Measurements from ENCODE around the gene HBB.

Gene HBB

DNA sequence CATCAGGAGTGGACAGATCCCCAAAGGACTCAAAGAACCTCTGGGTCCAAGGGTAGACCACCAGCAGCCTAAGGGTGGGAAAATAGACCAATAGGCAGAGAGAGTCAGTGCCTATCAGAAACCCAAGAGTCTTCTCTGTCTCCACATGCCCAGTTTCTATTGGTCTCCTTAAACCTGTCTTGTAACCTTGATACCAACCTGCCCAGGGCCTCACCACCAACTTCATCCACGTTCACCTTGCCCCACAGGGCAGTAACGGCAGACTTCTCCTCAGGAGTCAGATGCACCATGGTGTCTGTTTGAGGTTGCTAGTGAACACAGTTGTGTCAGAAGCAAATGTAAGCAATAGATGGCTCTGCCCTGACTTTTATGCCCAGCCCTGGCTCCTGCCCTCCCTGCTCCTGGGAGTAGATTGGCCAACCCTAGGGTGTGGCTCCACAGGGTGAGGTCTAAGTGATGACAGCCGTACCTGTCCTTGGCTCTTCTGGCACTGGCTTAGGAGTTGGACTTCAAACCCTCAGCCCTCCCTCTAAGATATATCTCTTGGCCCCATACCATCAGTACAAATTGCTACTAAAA is at the start of gene HBB:
Gene HBB, minus strand, starts transcription at position 340 of the 579 bp plus-strand sequence. Its CDS starts 50 bp downstream, at position 290.
- no peak within 1 kb of the TSS for H3K4me3 ChIP-seq (ENCODE audit: low read depth in 1 of 2, low read length in 2 of 2)
- no peaks in the 10 kb centered on the region for H3K36me3 ChIP-seq (ENCODE audit: control insufficient read depth in 1 of 2, insufficient read depth in 2 of 2, low read length in 2 of 2)
- no peaks in the 10 kb centered on the region for H3K9me3 ChIP-seq (ENCODE audit: control insufficient read depth in 1 of 2, low read length in 2 of 2)
- H3K27ac ChIP-seq (ENCODE audit: low read depth, low read length), result no peak within 1 kb of the TSS
- no peak within 1 kb of the TSS for H3K9ac ChIP-seq (ENCODE audit: low read depth in 1 of 2, low read length in 2 of 2)
- H3K27me3 ChIP-seq (ENCODE audit: control insufficient read depth in 1 of 2, insufficient read depth in 2 of 2, low read length in 2 of 2), result no peaks in the 10 kb centered on the region
- H3K4me1 ChIP-seq (ENCODE audit: control insufficient read depth in 1 of 2, insufficient read depth in 2 of 2, low read length in 2 of 2), result no peaks in the 10 kb centered on the region

DNA sequence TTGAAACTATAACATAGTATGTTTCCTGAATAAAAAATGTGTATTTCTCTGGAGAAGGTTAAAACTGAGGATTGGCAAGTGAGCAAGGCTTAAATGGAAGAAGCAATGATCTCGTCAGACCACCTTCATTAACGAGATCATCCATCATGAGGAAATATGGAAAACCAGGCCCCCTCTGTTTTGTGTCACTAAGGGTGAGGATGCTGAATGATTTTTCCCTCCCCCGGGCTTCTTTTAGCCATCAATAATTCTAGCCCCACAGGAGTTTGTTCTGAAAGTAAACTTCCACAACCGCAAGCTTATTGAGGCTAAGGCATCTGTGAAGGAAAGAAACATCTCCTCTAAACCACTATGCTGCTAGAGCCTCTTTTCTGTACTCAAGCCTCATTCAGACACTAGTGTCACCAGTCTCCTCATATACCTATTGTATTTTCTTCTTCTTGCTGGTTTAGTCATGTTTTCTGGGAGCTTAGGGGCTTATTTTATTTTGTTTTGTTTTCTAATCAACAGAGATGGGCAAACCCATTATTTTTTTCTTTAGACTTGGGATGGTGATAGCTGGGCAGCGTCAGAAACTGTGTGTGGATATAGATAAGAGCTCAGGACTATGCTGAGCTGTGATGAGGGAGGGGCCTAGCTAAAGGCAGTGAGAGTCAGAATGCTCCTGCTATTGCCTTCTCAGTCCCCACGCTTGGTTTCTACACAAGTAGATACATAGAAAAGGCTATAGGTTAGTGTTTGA is 48.7 kb upstream of the HBB start:
- Histone ChIP-seq H3K4me1 (ENCODE audit: control insufficient read depth in 1 of 2, insufficient read depth in 2 of 2, low read length in 2 of 2) (no peaks in the 10 kb centered on the region), H3K9me3 (ENCODE audit: control insufficient read depth in 1 of 2, low read length in 2 of 2) (no peaks in the 10 kb centered on the region), H3K27me3 (ENCODE audit: control insufficient read depth in 1 of 2, insufficient read depth in 2 of 2, low read length in 2 of 2) (no peaks in the 10 kb centered on the region), H3K4me3 (ENCODE audit: low read depth in 1 of 2, low read length in 2 of 2) (no peak overlapping the region), H3K9ac (ENCODE audit: low read depth in 1 of 2, low read length in 2 of 2) (no peak overlapping the region), H3K27ac (ENCODE audit: low read depth, low read length) (no peak overlapping the region), H3K36me3 (ENCODE audit: control insufficient read depth in 1 of 2, insufficient read depth in 2 of 2, low read length in 2 of 2) (no peaks in the 10 kb centered on the region)

DNA sequence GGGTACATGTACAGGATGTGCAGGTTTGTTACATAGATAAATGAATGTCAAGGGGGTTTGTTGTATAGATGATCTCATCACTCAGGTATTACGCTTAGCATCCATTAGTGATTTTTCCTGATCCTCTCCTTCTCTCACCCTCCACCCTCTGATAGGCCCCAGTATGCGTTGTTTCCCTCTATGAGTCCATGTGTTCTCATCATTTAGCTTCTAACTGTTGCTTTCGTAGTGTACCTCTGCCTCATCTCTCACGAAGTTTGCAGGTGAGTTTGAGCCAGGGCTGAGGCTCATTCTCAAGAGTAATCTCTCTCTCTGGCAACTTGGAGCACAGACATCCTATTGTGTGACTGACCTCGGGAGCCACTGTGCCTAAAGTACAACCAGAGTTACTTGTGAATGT is 47.5 kb upstream of the HBB start:
- H3K36me3 ChIP-seq (ENCODE audit: control insufficient read depth in 1 of 2, insufficient read depth in 2 of 2, low read length in 2 of 2), result no peaks in the 10 kb centered on the region
- H3K9ac ChIP-seq (ENCODE audit: low read depth in 1 of 2, low read length in 2 of 2), result no peak overlapping the region
- H3K4me3 ChIP-seq (ENCODE audit: low read depth in 1 of 2, low read length in 2 of 2), result no peak overlapping the region
- H3K27ac ChIP-seq (ENCODE audit: low read depth, low read length), result no peak overlapping the region
- H3K27me3 ChIP-seq (ENCODE audit: control insufficient read depth in 1 of 2, insufficient read depth in 2 of 2, low read length in 2 of 2), result no peaks in the 10 kb centered on the region
- no peaks in the 10 kb centered on the region for H3K4me1 ChIP-seq (ENCODE audit: control insufficient read depth in 1 of 2, insufficient read depth in 2 of 2, low read length in 2 of 2)
- no peaks in the 10 kb centered on the region for H3K9me3 ChIP-seq (ENCODE audit: control insufficient read depth in 1 of 2, low read length in 2 of 2)

DNA sequence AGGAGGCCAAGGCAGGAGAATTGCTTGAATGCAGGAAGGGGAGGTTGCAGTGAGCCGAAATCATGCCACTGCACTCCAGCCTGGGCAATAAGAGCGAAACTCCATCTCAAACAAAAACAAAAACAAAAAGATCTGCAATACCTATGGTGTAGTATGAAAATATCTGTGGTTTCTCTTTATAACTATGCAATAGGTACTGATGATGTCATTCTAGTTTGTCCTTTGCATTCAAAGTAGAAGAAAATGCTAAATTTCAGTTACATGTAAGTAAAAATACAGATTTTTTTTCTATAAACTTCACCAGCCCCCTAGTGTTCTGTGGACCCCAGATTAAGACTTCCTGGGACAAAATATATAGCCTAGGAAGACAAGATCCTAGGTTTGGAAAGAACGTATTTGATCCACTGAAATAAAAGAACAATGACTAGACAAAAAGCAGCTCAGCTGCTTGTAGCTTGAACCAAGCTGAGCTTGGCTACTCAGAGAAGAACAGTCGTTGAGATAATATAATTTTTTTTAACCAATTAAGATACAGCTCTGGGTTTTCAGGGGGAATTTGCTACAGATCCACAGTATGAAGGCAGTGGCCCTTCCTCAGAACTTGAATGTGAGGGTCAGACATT is 45.6 kb upstream of the HBB start:
- Histone ChIP-seq H3K36me3 (ENCODE audit: control insufficient read depth in 1 of 2, insufficient read depth in 2 of 2, low read length in 2 of 2) (no peaks in the 10 kb centered on the region), H3K9ac (ENCODE audit: low read depth in 1 of 2, low read length in 2 of 2) (no peak overlapping the region), H3K4me1 (ENCODE audit: control insufficient read depth in 1 of 2, insufficient read depth in 2 of 2, low read length in 2 of 2) (no peaks in the 10 kb centered on the region), H3K27me3 (ENCODE audit: control insufficient read depth in 1 of 2, insufficient read depth in 2 of 2, low read length in 2 of 2) (no peaks in the 10 kb centered on the region), H3K4me3 (ENCODE audit: low read depth in 1 of 2, low read length in 2 of 2) (no peak overlapping the region), H3K9me3 (ENCODE audit: control insufficient read depth in 1 of 2, low read length in 2 of 2) (no peaks in the 10 kb centered on the region), H3K27ac (ENCODE audit: low read depth, low read length) (no peak overlapping the region)

DNA sequence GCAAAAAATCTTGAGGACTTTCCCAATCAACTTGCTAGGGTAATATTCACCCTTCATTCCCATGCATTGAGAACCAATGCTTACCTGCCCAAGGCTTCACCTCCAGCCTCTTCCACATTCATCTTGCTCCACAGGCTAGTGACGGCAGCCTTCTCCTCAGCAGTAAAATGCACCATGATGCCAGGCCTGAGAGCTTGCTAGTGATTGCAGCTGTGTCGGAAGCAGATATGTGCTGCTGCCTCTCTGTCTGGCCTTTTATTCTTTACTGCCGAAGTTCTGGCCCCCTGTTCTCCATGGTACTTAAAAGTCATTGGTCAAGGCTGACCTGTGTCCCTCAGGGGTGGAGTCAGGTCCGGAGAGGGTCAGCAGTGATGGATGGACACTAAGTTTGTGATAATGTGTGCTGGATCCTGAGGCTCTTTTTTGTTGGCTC is 42.9 kb upstream of the HBB start, which contains the start of gene HBE1:
Gene HBE1, minus strand, starts transcription at position 231 of the 433 bp plus-strand sequence. Its CDS starts 55 bp downstream, at position 176.
- Histone ChIP-seq H3K9ac (ENCODE audit: low read depth in 1 of 2, low read length in 2 of 2) (no peak within 1 kb of the TSS), H3K36me3 (ENCODE audit: control insufficient read depth in 1 of 2, insufficient read depth in 2 of 2, low read length in 2 of 2) (no peaks in the 10 kb centered on the region), H3K4me3 (ENCODE audit: low read depth in 1 of 2, low read length in 2 of 2) (no peak within 1 kb of the TSS), H3K27me3 (ENCODE audit: control insufficient read depth in 1 of 2, insufficient read depth in 2 of 2, low read length in 2 of 2) (no peaks in the 10 kb centered on the region), H3K4me1 (ENCODE audit: control insufficient read depth in 1 of 2, insufficient read depth in 2 of 2, low read length in 2 of 2) (no peaks in the 10 kb centered on the region), H3K27ac (ENCODE audit: low read depth, low read length) (no peak within 1 kb of the TSS), H3K9me3 (ENCODE audit: control insufficient read depth in 1 of 2, low read length in 2 of 2) (no peaks in the 10 kb centered on the region)

DNA sequence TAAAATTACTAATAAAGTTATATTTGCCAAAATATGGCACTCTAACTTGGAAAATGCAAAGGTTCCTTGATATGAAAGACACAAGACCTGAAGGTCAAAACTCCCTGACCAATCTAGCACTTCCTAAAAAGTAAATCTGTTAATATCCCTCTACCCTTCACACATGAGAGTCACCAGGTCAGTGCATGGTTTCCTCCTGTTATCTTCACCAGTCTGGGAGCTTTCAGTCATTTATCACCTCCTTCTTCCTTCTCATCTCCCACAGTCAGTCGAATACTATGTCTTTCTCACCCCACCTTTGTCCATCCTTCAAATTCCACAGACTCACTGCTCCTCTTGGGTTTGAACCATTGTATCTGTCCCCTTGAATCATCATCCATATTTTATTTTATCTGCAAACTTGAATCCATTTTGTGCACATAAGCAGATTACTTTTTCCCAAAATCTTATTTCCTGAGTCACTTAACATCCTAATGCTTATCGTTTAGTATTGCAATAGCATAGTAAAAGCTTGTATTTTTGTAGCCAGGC is 40.2 kb upstream of the HBB start:
- no peak overlapping the region for H3K4me3 ChIP-seq (ENCODE audit: low read depth in 1 of 2, low read length in 2 of 2)
- no peaks in the 10 kb centered on the region for H3K9me3 ChIP-seq (ENCODE audit: control insufficient read depth in 1 of 2, low read length in 2 of 2)

DNA sequence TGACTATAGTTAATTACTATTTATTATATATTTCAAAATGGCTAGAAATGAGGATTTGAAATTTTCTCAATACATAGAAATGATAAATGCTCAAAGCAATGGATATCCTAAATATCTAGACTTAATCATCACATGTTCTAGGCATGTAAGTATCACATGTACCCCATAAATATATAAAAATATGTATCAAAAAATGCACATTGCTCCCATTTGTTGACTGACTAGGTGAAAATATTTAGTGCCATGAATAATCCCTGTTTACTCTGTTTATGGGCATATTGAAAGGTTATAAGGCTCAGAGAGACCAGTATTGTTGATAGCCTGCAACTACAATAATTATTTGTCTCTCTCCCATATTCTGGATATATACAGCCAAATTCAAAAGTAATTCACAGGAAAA is 39.7 kb upstream of the HBB start:
- Histone ChIP-seq H3K4me3 (ENCODE audit: low read depth in 1 of 2, low read length in 2 of 2) (no peak overlapping the region), H3K9me3 (ENCODE audit: control insufficient read depth in 1 of 2, low read length in 2 of 2) (no peaks in the 10 kb centered on the region), H3K27me3 (ENCODE audit: control insufficient read depth in 1 of 2, insufficient read depth in 2 of 2, low read length in 2 of 2) (no peaks in the 10 kb centered on the region), H3K27ac (ENCODE audit: low read depth, low read length) (no peak overlapping the region), H3K9ac (ENCODE audit: low read depth in 1 of 2, low read length in 2 of 2) (no peak overlapping the region), H3K36me3 (ENCODE audit: control insufficient read depth in 1 of 2, insufficient read depth in 2 of 2, low read length in 2 of 2) (no peaks in the 10 kb centered on the region), H3K4me1 (ENCODE audit: control insufficient read depth in 1 of 2, insufficient read depth in 2 of 2, low read length in 2 of 2) (no peaks in the 10 kb centered on the region)

More for the DNA sequence above, 40.2 kb upstream of the HBB start:
- no peak overlapping the region for H3K27ac ChIP-seq (ENCODE audit: low read depth, low read length)
- no peaks in the 10 kb centered on the region for H3K4me1 ChIP-seq (ENCODE audit: control insufficient read depth in 1 of 2, insufficient read depth in 2 of 2, low read length in 2 of 2)
- no peak overlapping the region for H3K9ac ChIP-seq (ENCODE audit: low read depth in 1 of 2, low read length in 2 of 2)
- no peaks in the 10 kb centered on the region for H3K36me3 ChIP-seq (ENCODE audit: control insufficient read depth in 1 of 2, insufficient read depth in 2 of 2, low read length in 2 of 2)
- H3K27me3 ChIP-seq (ENCODE audit: control insufficient read depth in 1 of 2, insufficient read depth in 2 of 2, low read length in 2 of 2), result no peaks in the 10 kb centered on the region

DNA sequence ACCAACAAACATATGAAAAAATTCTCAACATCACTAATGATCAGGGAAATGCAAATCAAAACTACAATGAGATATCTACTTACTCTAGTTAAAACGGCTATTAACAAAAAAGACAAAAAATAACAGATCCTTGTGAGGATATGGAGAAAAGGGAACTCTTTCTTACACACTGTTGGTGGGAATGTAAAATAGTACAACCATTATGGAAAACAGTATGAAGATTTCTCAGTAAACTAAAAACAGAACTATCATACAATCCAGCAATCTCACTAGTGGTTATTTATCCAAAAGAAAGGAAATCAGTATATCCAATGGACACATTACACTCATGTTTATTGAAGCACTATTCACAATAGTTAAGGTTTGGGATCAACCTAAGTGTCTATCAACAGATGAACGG is 39.0 kb upstream of the HBB start:
- H3K4me1 ChIP-seq (ENCODE audit: control insufficient read depth in 1 of 2, insufficient read depth in 2 of 2, low read length in 2 of 2), result no peaks in the 10 kb centered on the region
- no peak overlapping the region for H3K9ac ChIP-seq (ENCODE audit: low read depth in 1 of 2, low read length in 2 of 2)
- H3K27ac ChIP-seq (ENCODE audit: low read depth, low read length), result no peak overlapping the region
- no peaks in the 10 kb centered on the region for H3K9me3 ChIP-seq (ENCODE audit: control insufficient read depth in 1 of 2, low read length in 2 of 2)
- no peaks in the 10 kb centered on the region for H3K36me3 ChIP-seq (ENCODE audit: control insufficient read depth in 1 of 2, insufficient read depth in 2 of 2, low read length in 2 of 2)
- H3K4me3 ChIP-seq (ENCODE audit: low read depth in 1 of 2, low read length in 2 of 2), result no peak overlapping the region
- H3K27me3 ChIP-seq (ENCODE audit: control insufficient read depth in 1 of 2, insufficient read depth in 2 of 2, low read length in 2 of 2), result no peaks in the 10 kb centered on the region

DNA sequence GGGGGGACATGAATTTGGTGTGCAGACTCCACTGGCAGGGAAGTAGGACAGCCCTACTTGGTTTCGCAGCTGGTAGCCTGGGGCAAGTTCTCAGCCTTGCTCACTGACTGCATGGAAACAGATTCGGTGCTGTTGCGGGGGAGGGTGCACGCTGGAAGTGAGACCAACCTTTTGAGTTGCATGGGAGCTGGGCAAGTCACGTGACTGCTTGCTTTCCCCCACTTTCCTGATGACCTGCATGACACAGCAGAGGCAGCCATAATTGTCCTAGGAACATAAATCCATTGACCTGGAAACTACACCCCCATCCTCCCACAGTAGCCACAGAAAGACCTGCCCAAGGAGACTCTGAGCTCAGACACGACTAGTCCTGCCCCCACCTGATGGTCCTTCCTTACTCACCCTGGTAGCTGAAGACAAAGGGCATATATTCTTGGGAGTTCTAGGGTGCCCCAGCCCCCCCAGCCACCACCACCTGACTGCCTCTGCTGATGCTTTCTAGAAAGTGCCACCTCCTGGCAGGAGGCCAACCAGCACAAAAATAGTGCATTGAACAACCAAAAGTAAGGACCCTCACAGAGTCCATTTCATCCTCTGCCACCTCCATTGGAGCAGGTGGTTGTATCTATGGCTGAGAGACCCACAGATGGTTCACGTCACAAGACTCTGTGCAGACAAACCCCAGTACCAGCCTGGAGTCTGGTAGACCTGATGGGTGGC is 31.8 kb upstream of the HBB start:
- Histone ChIP-seq H3K9ac (ENCODE audit: low read depth in 1 of 2, low read length in 2 of 2) (no peak overlapping the region), H3K27me3 (ENCODE audit: control insufficient read depth in 1 of 2, insufficient read depth in 2 of 2, low read length in 2 of 2) (no peaks in the 10 kb centered on the region), H3K27ac (ENCODE audit: low read depth, low read length) (no peak overlapping the region), H3K4me1 (ENCODE audit: control insufficient read depth in 1 of 2, insufficient read depth in 2 of 2, low read length in 2 of 2) (no peaks in the 10 kb centered on the region), H3K4me3 (ENCODE audit: low read depth in 1 of 2, low read length in 2 of 2) (no peak overlapping the region), H3K36me3 (ENCODE audit: control insufficient read depth in 1 of 2, insufficient read depth in 2 of 2, low read length in 2 of 2) (no peaks in the 10 kb centered on the region), H3K9me3 (ENCODE audit: control insufficient read depth in 1 of 2, low read length in 2 of 2) (peaks cover 0 to 4% of the 10 kb centered on the region in 2 donors)

DNA sequence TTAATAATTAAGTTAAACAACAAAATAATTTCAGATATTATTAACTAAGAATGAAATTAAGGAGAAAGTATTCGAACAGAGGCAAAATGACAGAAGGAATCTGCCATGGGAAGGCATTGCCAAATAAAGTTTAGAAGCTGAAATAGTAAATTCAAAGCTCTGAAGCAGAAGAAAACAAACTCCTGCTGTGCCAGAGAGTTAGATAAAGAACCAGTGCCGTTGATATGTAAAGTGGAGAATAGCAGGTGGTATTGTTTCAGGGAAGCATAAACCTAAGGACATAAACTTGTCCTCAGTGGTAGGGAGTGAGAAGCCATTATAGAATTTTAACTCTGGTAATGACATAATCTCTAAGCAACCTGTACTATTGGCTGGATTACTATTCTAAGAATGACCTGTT is 30.4 kb upstream of the HBB start:
- Histone ChIP-seq H3K36me3 (ENCODE audit: control insufficient read depth in 1 of 2, insufficient read depth in 2 of 2, low read length in 2 of 2) (no peaks in the 10 kb centered on the region), H3K27ac (ENCODE audit: low read depth, low read length) (no peak overlapping the region), H3K4me1 (ENCODE audit: control insufficient read depth in 1 of 2, insufficient read depth in 2 of 2, low read length in 2 of 2) (no peaks in the 10 kb centered on the region), H3K9ac (ENCODE audit: low read depth in 1 of 2, low read length in 2 of 2) (no peak overlapping the region), H3K27me3 (ENCODE audit: control insufficient read depth in 1 of 2, insufficient read depth in 2 of 2, low read length in 2 of 2) (no peaks in the 10 kb centered on the region), H3K9me3 (ENCODE audit: control insufficient read depth in 1 of 2, low read length in 2 of 2) (peaks cover 0 to 4% of the 10 kb centered on the region in 2 donors), H3K4me3 (ENCODE audit: low read depth in 1 of 2, low read length in 2 of 2) (no peak overlapping the region)
